Measurements from ENCODE around the gene CHI3L2. TPM values are rescaled to one million over a fixed set of nuclear protein-coding genes. Genes with fewer than 3 reads are reported as not detected.

The CHI3L2 gene
- total and polyA plus RNA-seq, 9 of the 15 experiments (the other 6 are each of a cell fraction or from before 2014, with no cell fraction given) = 0.07 to 0.27 (median 0.15) TPM; not detected in 6

GRCh38 chr1:111290104-111290503, 62.6 kb downstream of the CHI3L2 start (continued):
- TF ChIP-seq BRD4 (IDR thresholded peaks at IDR 0.05) (no peak), TAF9B (IDR thresholded peaks at IDR 0.05; ENCODE audit: partially characterized antibody) (no peak), SMARCB1 (IDR thresholded peaks at IDR 0.05; ENCODE audit: insufficient read length, low read depth) (no peak), SIN3A (IDR thresholded peaks at IDR 0.05; ENCODE audit: borderline replicate concordance in 2 of 2, control insufficient read depth in 1 of 2, low read depth in 2 of 2, low read length in 2 of 2) (no peak)

- ATAC-seq (no peak), FAIRE-seq (no peak), DNase-seq (ENCODE audit: extremely low read depth in 1 of 4, low spot score in 3 of 4) (no peak)
- TF ChIP-seq ZNF347 (CRISPR knock-in tag; IDR thresholded peaks at IDR 0.05; ENCODE audit: low read depth) = no peak
- no peak for TF ChIP-seq CCNT2 (IDR thresholded peaks at IDR 0.05; ENCODE audit: borderline replicate concordance, extremely low read depth, insufficient read length, low read depth, low read length)
- Histone ChIP-seq H3K9me1 (ENCODE audit: control insufficient read depth, insufficient read depth, low read length) (no peaks in the 10 kb centered on the region), H3K9ac (ENCODE audit: insufficient read depth in 1 of 2, low read depth in 2 of 2, low read length in 2 of 2) (no peak within 1 kb of the TSS), H3K36me3 (ENCODE audit: control insufficient read depth, insufficient read depth, low read length) (no peaks in the 10 kb centered on the region), H3K27ac (ENCODE audit: extremely low read depth, low read depth, low read length) (no peak within 1 kb of the TSS), H3K79me2 (ENCODE audit: control insufficient read depth, insufficient read depth, low read length) (no peaks in the 10 kb centered on the region), H3K9me3 (replicated peaks; ENCODE audit: control insufficient read depth, insufficient read depth, low read depth, low read length) (no peaks in the 10 kb centered on the region; the same call in 1 of the 2 replicates), H3K4me2 (ENCODE audit: insufficient read depth, low read length) (no peak within 1 kb of the TSS), H2AFZ (ENCODE audit: low read depth, low read length) (no peak within 1 kb of the TSS), H3K27me3 (ENCODE audit: control insufficient read depth in 2 of 2, insufficient read depth in 2 of 2, low read length in 2 of 2) (peaks cover 1 to 5% of the 10 kb centered on the region in 2 experiments; a peak in 2 of 5 replicates), H3K4me3 (no peak within 1 kb of the TSS), H3K4me1 (replicated peaks in 1 of 2; ENCODE audit: control insufficient read depth in 2 of 2, insufficient read depth in 2 of 2, low read length in 2 of 2) (no peaks in the 10 kb centered on the region), H4K20me1 (replicated peaks; ENCODE audit: control insufficient read depth, insufficient read depth, low read length) (no peaks in the 10 kb centered on the region)
- intact Hi-C loops (cut with micrococcal nuclease) (no loop called here), in situ Hi-C loops (cut with MboI) (no loop called here)
- no TSS peak for BruUV-seq (replicated peaks)
- 0% methylated on average over 7 of the region's 7 CpGs for WGBS (ENCODE audit: insufficient coverage, low coverage, missing lambda C conversion rate)
- ChIA-PET CTCF (ENCODE audit: low intra/inter-chr PET ratio) (no interaction called here), POLR2A (no interaction called here)
Measured at GRCh38 chr1:111290630-111291029, 63.1 kb downstream of the CHI3L2 start, which contains the start of gene CHIA. TSS of gene CHIA (plus strand) at chr1:111290851. CDS start at chr1:111310468, 19,617 bp downstream.

Small RNAs within 50 kb of the gene (small RNA-seq; reads per million reads assigned to genes)
- gene AL355816.1 = not detected

Other genes starting within 250 kb of the CHI3L2 start
Only the 7 nearest of the 8 such genes appear.
- gene DRAM2, start 87.6 kb upstream of the CHI3L2 start, total RNA-seq (2014; rRNA removed) = 29.0 and 38.2 TPM in 2 replicates
- 53.5 and 56.8 TPM in 2 replicates for gene DRAM2, start 87.6 kb upstream of the CHI3L2 start, total RNA-seq (2014; rRNA removed; fragmentation: Illumina TruSeq; extraction: Trizol)
- 43.3 and 44.1 TPM in 2 replicates for gene DRAM2, start 87.6 kb upstream of the CHI3L2 start, total RNA-seq (2015; rRNA removed; fragmentation: Illumina TruSeq; extraction: Trizol)
- 35.9 and 41.9 TPM in 2 replicates for gene DRAM2, start 87.6 kb upstream of the CHI3L2 start, total RNA-seq (2021)
- gene DRAM2, start 87.6 kb upstream of the CHI3L2 start, polyA plus RNA-seq (2011; rRNA removed) = 158 and 161 TPM in 2 replicates
- gene DRAM2, start 87.6 kb upstream of the CHI3L2 start, polyA plus RNA-seq (2014; fragmentation: Illumina TruSeq; extraction: Trizol) = 67.4 and 77.7 TPM in 2 replicates
- gene DRAM2, start 87.6 kb upstream of the CHI3L2 start, polyA plus RNA-seq (2014; fragmentation: Nextera tagmentation; extraction: Ambion mirVana) = 100 to 1,000 TPM in 1 of 2 experiments, 10 to 100 TPM in 1; 93.4 to 101 TPM
- 46.4 and 60.2 TPM in 2 replicates for gene DRAM2, start 87.6 kb upstream of the CHI3L2 start, polyA plus RNA-seq (2014; rRNA removed)
- gene CEPT1, start 87.5 kb upstream of the CHI3L2 start, total RNA-seq (2014; rRNA removed) = 24.4 and 25.1 TPM in 2 replicates
- gene CEPT1, start 87.5 kb upstream of the CHI3L2 start, total RNA-seq (2014; rRNA removed; fragmentation: Illumina TruSeq; extraction: Trizol) = 52.7 and 54.1 TPM in 2 replicates
- 42.3 and 47.6 TPM in 2 replicates for gene CEPT1, start 87.5 kb upstream of the CHI3L2 start, total RNA-seq (2015; rRNA removed; fragmentation: Illumina TruSeq; extraction: Trizol)
- gene CEPT1, start 87.5 kb upstream of the CHI3L2 start, total RNA-seq (2021) = 35.5 and 45.7 TPM in 2 replicates
- 72.6 and 73.9 TPM in 2 replicates for gene CEPT1, start 87.5 kb upstream of the CHI3L2 start, polyA plus RNA-seq (2011; rRNA removed)
- gene CEPT1, start 87.5 kb upstream of the CHI3L2 start, polyA plus RNA-seq (2014; fragmentation: Illumina TruSeq; extraction: Trizol) = 30.9 and 42.4 TPM in 2 replicates
- 10 to 100 TPM; 39.1 to 46.4 TPM for gene CEPT1, start 87.5 kb upstream of the CHI3L2 start, polyA plus RNA-seq (2014; fragmentation: Nextera tagmentation; extraction: Ambion mirVana)
- gene CEPT1, start 87.5 kb upstream of the CHI3L2 start, polyA plus RNA-seq (2014; rRNA removed) = 28.0 and 33.1 TPM in 2 replicates
- gene DENND2D, start 27.1 kb upstream of the CHI3L2 start, total RNA-seq (2014; rRNA removed) = not detected in 2 replicates
- not detected in 2 replicates for gene DENND2D, start 27.1 kb upstream of the CHI3L2 start, total RNA-seq (2014; rRNA removed; fragmentation: Illumina TruSeq; extraction: Trizol)
- gene DENND2D, start 27.1 kb upstream of the CHI3L2 start, total RNA-seq (2015; rRNA removed; fragmentation: Illumina TruSeq; extraction: Trizol) = 0.15 TPM in 1 of 2 replicates, not detected in the other
- gene DENND2D, start 27.1 kb upstream of the CHI3L2 start, total RNA-seq (2021) = 0.36 and 0.44 TPM in 2 replicates
- not detected in 2 replicates for gene DENND2D, start 27.1 kb upstream of the CHI3L2 start, polyA plus RNA-seq (2011; rRNA removed)
- 0.13 TPM in 1 of 2 replicates, not detected in the other for gene DENND2D, start 27.1 kb upstream of the CHI3L2 start, polyA plus RNA-seq (2014; fragmentation: Illumina TruSeq; extraction: Trizol)
- under 1 TPM in 1 of 2 experiments, not detected in 1; 0.08 TPM for gene DENND2D, start 27.1 kb upstream of the CHI3L2 start, polyA plus RNA-seq (2014; fragmentation: Nextera tagmentation; extraction: Ambion mirVana)
- not detected in 2 replicates for gene DENND2D, start 27.1 kb upstream of the CHI3L2 start, polyA plus RNA-seq (2014; rRNA removed)
- not detected in 2 replicates for gene CHIA, start 63.1 kb downstream of the CHI3L2 start, total RNA-seq (2014; rRNA removed)
- gene CHIA, start 63.1 kb downstream of the CHI3L2 start, total RNA-seq (2014; rRNA removed; fragmentation: Illumina TruSeq; extraction: Trizol) = not detected in 2 replicates
- not detected in 2 replicates for gene CHIA, start 63.1 kb downstream of the CHI3L2 start, total RNA-seq (2015; rRNA removed; fragmentation: Illumina TruSeq; extraction: Trizol)
- not detected in 2 replicates for gene CHIA, start 63.1 kb downstream of the CHI3L2 start, total RNA-seq (2021)
- gene CHIA, start 63.1 kb downstream of the CHI3L2 start, polyA plus RNA-seq (2011; rRNA removed) = not detected in 2 replicates
- not detected in 2 replicates for gene CHIA, start 63.1 kb downstream of the CHI3L2 start, polyA plus RNA-seq (2014; fragmentation: Illumina TruSeq; extraction: Trizol)
- not detected for gene CHIA, start 63.1 kb downstream of the CHI3L2 start, polyA plus RNA-seq (2014; fragmentation: Nextera tagmentation; extraction: Ambion mirVana)
- gene CHIA, start 63.1 kb downstream of the CHI3L2 start, polyA plus RNA-seq (2014; rRNA removed) = not detected in 2 replicates
- gene OVGP1, start 200.0 kb downstream of the CHI3L2 start, total RNA-seq (2014; rRNA removed) = 0.12 and 0.27 TPM in 2 replicates
- 0.15 and 0.54 TPM in 2 replicates for gene OVGP1, start 200.0 kb downstream of the CHI3L2 start, total RNA-seq (2014; rRNA removed; fragmentation: Illumina TruSeq; extraction: Trizol)
- 0.08 and 0.11 TPM in 2 replicates for gene OVGP1, start 200.0 kb downstream of the CHI3L2 start, total RNA-seq (2015; rRNA removed; fragmentation: Illumina TruSeq; extraction: Trizol)
- 0.22 and 0.25 TPM in 2 replicates for gene OVGP1, start 200.0 kb downstream of the CHI3L2 start, total RNA-seq (2021)
- 0.22 and 1.7 TPM in 2 replicates for gene OVGP1, start 200.0 kb downstream of the CHI3L2 start, polyA plus RNA-seq (2011; rRNA removed)
- gene OVGP1, start 200.0 kb downstream of the CHI3L2 start, polyA plus RNA-seq (2014; fragmentation: Illumina TruSeq; extraction: Trizol) = 0.34 and 0.39 TPM in 2 replicates
- under 1 TPM; 0.10 to 0.17 TPM for gene OVGP1, start 200.0 kb downstream of the CHI3L2 start, polyA plus RNA-seq (2014; fragmentation: Nextera tagmentation; extraction: Ambion mirVana)
- gene OVGP1, start 200.0 kb downstream of the CHI3L2 start, polyA plus RNA-seq (2014; rRNA removed) = 0.30 and 0.34 TPM in 2 replicates
- gene WDR77, start 221.5 kb downstream of the CHI3L2 start, total RNA-seq (2014; rRNA removed) = 68.1 and 89.8 TPM in 2 replicates
- gene WDR77, start 221.5 kb downstream of the CHI3L2 start, total RNA-seq (2014; rRNA removed; fragmentation: Illumina TruSeq; extraction: Trizol) = 72.4 and 78.5 TPM in 2 replicates
- gene WDR77, start 221.5 kb downstream of the CHI3L2 start, total RNA-seq (2015; rRNA removed; fragmentation: Illumina TruSeq; extraction: Trizol) = 74.2 and 75.3 TPM in 2 replicates
- gene WDR77, start 221.5 kb downstream of the CHI3L2 start, total RNA-seq (2021) = 92.3 and 94.4 TPM in 2 replicates
- 160 and 174 TPM in 2 replicates for gene WDR77, start 221.5 kb downstream of the CHI3L2 start, polyA plus RNA-seq (2011; rRNA removed)
- 101 and 116 TPM in 2 replicates for gene WDR77, start 221.5 kb downstream of the CHI3L2 start, polyA plus RNA-seq (2014; fragmentation: Illumina TruSeq; extraction: Trizol)
- 10 to 100 TPM; 20.6 to 31.0 TPM for gene WDR77, start 221.5 kb downstream of the CHI3L2 start, polyA plus RNA-seq (2014; fragmentation: Nextera tagmentation; extraction: Ambion mirVana)
- 68.3 and 76.3 TPM in 2 replicates for gene WDR77, start 221.5 kb downstream of the CHI3L2 start, polyA plus RNA-seq (2014; rRNA removed)
- 727 and 890 TPM in 2 replicates for gene ATP5PB, start 221.8 kb downstream of the CHI3L2 start, total RNA-seq (2014; rRNA removed)
- gene ATP5PB, start 221.8 kb downstream of the CHI3L2 start, total RNA-seq (2014; rRNA removed; fragmentation: Illumina TruSeq; extraction: Trizol) = 1,061 and 1,110 TPM in 2 replicates
- gene ATP5PB, start 221.8 kb downstream of the CHI3L2 start, total RNA-seq (2015; rRNA removed; fragmentation: Illumina TruSeq; extraction: Trizol) = 1,044 and 1,100 TPM in 2 replicates
- gene ATP5PB, start 221.8 kb downstream of the CHI3L2 start, total RNA-seq (2021) = 651 and 736 TPM in 2 replicates
- 1,020 and 1,271 TPM in 2 replicates for gene ATP5PB, start 221.8 kb downstream of the CHI3L2 start, polyA plus RNA-seq (2011; rRNA removed)
- gene ATP5PB, start 221.8 kb downstream of the CHI3L2 start, polyA plus RNA-seq (2014; fragmentation: Illumina TruSeq; extraction: Trizol) = 896 and 1,028 TPM in 2 replicates
- gene ATP5PB, start 221.8 kb downstream of the CHI3L2 start, polyA plus RNA-seq (2014; fragmentation: Nextera tagmentation; extraction: Ambion mirVana) = 1,000 to 10,000 TPM; 2,499 to 2,735 TPM
- gene ATP5PB, start 221.8 kb downstream of the CHI3L2 start, polyA plus RNA-seq (2014; rRNA removed) = 1,033 and 1,042 TPM in 2 replicates